Measurements from ENCODE around the gene ARHGAP1.

ARHGAP1 gene

GRCh38 chr11:46692450-46692849 lies 8.0 kb downstream of the ARHGAP1 start:
- DNase-seq = no peak

- no peak for DNase-seq
These were observed 9.7 kb downstream of the ARHGAP1 start for GRCh38 chr11:46690702-46691101.

GRCh38 chr11:46686886-46687795 lies 13.3 kb downstream of the ARHGAP1 start:
- no peak for DNase-seq

GRCh38 chr11:46684367-46684766 lies 16.1 kb downstream of the ARHGAP1 start:
- DNase-seq = no peak

- DNase-seq = no peak
These were observed 17.4 kb downstream of the ARHGAP1 start for GRCh38 chr11:46682773-46683752.

GRCh38 chr11:46681814-46682213 lies 18.6 kb downstream of the ARHGAP1 start:
- no peak for DNase-seq

DNA sequence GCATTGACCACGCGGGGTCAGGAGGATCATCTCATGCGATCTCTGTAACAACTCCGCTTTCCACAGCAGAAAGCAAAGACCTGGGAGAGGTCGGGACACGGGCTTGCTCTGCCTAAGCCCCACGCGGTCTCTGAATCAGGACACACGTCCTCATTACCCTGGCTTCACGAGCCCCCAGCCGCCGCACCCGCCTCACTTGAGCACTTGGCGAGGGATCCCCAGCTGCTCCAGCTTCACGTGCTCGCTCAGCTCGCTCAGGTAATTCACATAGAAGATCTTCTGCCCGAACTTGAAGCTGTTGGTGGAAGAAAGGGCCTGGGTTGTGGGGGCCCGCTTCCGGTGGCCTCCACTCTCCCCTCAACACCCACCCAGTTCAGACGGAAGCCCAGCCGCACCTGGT lies 19.6 kb downstream of the ARHGAP1 start:
- no peak for DNase-seq

DNA sequence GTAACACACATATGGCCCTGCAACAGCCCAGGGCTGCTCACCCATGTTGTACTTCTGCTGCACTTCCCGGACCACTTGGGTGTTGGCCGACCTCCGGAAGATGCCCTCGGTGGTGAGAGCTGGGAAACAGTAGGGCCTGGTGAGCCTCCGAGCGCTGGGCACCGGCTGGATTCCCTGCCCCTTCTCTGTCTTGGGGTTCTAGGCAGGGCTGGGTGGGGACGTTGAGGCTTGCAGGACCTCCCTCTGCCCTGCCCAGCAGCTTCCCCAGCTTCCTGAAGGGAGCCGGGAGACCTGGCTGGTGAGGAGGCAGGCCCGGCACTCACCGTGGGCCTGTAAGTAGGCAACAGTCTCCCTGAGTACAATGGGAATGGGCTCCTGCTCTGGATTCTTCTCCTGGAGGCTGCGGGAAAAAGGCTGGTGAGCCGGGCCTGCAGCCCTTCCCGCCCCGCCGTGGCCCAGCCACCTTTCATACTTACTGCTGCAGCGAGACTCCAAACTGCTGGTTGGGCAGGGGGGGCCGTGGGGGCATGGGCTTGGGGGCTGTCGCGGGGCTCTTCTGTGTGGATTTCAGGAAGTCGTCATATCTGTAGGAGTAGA lies 20.2 kb downstream of the ARHGAP1 start:
- no peak for DNase-seq

DNA sequence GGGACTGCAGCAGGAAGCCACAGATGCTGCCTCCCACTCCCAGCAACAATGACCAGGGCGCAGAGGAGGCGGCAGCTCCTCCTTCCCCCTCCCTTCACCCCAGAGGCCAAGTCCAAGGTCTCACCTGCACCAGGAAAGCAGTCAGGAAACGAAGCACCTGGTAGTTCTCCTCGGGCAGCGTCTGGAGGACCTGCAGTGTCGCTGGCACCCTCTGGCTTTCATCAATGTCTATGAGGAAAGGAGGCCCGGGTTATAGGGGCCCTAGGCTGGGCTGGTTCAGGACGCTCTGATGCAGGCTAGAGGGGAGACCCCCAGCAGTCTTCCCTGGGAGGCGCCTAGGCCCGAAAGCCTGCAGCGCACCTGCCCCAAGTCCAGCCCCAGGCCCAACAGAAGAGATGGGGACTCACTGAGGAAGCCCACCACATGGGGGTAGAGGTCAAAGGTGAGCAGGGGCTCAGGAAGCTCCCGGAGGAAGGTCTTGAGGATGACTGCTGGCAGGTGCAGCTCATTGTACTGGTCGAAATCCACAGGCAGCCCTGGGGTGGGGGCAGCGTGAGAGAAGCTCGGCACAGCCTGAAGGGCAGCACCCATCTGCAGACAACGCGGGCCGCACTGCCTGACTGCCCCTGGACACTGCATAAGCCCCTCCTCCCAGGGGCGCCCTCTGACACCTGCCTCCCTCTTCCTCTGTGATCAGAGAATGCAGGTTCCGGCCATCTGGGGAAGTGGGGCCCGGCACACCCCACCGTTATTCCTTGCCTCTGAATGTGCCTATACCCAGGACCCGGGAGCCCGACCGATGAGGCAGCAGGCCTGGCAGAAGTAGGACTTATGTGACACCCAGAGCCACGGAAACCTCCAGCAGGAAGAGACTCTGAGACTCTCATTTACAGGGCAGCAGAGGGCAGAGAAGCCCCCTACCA lies 20.9 kb downstream of the ARHGAP1 start:
- DNase-seq = no peak

- no peak for DNase-seq
These were observed 21.7 kb downstream of the ARHGAP1 start for GRCh38 chr11:46678741-46679130.

DNA sequence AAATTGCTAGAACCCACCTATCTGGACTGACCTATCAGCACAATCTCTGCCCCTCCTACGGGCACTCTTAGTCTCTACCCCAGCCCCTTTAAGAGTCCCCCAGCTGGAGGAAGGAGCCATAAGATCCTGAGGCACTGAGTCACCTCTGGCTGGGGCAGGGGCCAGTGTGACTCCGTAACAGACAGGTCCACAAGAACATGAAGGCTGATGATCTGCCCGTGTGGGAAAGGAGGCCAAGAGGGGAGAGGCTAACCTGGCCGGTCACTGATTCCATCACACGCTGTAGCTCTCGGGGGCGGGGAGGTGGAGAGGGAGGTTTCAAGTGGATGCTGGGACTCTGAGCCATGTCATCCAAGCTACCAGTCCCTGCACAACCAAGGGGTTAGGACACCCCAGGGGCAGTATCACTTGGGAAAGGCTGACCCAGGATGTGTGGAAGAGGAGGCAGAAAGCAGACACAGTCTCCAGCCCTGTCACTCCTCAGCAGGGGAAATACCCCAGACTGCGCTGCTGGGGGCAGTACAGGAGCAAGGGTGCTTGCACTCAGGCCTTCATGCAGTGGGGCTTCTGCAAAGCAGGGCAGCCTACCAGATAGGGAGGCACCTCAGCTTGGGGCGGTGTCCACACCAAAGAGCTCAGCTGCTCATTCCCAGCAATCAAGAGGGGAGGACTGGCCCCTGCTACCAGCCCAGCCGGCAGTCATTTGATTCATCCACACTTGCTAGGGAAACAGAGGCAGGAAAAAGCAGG lies 22.3 kb downstream of the ARHGAP1 start:
- no peak for DNase-seq

- no peak for DNase-seq
These were observed 23.2 kb downstream of the ARHGAP1 start for GRCh38 chr11:46677169-46677568.

- DNase-seq = no peak
These were observed 23.8 kb downstream of the ARHGAP1 start for GRCh38 chr11:46676436-46677158.

DNA sequence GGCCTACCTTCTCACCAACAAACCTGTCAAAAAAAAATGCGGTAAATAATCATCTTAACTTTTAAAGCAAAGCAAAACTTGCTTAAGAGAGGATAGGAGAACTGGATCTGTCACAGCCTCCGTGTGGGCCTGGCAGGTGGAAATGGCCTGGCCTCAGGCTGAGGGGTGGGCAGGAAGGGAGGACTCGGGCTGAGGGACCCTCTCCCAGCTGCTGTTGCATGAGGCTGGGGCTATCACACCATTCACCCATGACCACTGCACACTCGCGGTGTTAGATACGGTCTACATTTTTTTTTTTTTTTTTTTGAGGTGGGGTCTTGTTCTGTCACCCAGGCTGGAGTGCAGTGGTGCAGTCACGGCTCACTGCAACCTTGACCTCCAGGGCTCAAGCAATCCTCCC lies 24.5 kb downstream of the ARHGAP1 start:
- no peak for DNase-seq

DNA sequence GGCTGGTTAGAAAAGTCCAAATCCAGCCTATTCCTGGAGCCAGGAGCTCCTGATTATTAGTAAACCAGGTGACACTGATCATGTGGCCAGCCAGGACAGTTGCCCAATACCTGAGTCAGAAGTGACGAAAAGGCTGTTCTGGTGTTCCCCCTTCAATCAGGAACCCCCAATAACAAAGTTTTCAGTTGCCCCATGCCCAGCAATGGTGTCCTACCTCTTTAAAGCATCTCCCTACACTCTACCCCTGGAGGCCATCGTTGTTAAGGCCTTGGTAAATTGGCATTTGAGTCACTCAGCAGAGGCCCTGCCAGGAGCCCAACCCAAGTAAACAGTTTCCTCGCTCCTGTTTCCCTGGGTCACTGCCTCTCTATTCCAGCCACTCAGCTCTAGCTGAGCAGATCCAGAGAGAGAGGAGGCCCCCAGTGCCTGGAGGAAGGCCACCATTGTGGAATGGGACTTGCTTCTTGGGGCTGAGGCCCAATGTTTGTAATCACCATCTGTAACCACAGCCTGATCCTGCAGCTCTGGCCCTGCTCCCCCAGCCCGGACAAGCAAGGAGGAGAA lies 25.0 kb downstream of the ARHGAP1 start:
- no peak for DNase-seq

GRCh38 chr11:46674463-46675287 lies 25.7 kb downstream of the ARHGAP1 start:
- peak; percentile 10 for DNase-seq

DNA sequence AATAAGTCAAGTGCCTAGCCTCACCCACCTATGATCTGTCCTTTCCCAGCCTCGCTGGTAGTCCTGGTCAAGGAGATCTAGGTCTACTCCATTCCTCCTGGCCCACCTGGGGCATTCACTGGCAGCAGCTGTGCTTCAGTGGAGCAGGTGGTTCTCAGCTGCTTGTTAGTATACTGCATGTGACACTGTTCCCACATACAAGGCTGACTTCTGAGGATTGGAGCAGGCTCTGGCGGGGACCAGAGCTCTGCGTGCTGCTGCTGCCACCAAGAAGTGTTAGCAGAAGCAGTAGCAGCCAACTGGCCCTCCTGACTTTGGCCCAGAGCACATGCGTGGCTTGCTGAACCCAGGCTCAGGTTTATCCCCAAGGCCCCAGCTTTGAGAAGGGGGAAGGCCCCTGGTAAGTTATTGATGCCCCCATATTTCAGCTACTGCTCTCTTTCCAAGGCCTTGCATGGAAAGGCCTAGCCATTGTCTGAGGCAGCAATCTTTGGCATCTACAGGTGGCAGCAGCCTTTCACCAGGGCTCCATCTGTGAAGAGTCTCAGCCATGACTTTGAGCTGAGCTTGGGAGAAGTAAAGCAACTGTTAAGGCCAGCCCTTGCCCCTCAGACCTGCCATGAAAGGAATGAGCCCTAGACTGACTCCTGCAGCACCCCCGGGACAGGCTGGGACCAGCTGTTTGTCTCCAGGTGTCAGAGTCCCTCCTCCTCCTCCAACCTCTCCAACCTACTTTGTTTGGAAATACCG lies 26.5 kb downstream of the ARHGAP1 start:
- no peak for DNase-seq

DNA sequence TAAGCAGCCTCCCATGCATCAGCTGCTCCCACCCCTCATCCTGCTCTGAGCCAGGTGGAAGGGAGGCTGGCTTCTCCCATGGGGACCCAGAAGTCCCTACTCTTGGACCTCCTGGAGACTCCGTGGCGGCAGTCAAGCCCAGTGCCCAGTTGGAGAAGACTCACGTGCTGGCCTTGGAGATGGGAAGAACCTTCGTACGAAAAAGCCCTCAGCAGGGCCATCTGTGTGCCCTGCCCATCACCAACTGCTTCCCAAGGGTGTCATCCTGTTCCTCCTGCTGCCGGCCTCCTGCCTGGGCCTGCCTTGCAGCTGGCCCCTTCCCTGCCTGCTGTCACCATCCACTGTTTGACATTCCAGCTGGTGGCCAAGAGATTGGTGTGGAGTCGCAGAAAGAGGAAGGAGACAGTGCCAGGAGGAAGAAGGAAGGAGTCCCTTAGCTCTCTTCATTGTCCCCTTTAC lies 28.0 kb downstream of the ARHGAP1 start:
- DNase-seq = no peak

- no peak for DNase-seq
These were observed 28.5 kb downstream of the ARHGAP1 start for GRCh38 chr11:46671958-46672315.

All from T1000 (cell line).